ENCODE results near the gene FNDC10.

FNDC10 gene

GRCh38 chr1:1614954-1615255, 15.0 kb upstream of the FNDC10 start:
- Histone ChIP-seq H3K4ac (ENCODE audit: low read depth, low read length) (no peak overlapping the region), H3K79me1 (ENCODE audit: low read length) (peaks cover 8% of the 10 kb centered on the region), H4K8ac (ENCODE audit: low read depth, low read length) (no peak overlapping the region), H3K4me1 (ENCODE audit: control insufficient read depth in 1 of 2, insufficient read depth in 2 of 2, low read length in 2 of 2) (peaks cover 10 to 15% of the 10 kb centered on the region in 2 experiments), H3K9me3 (ENCODE audit: insufficient read depth, low read depth, low read length) (no peaks in the 10 kb centered on the region), H2BK120ac (ENCODE audit: insufficient read depth, low read length, poor library complexity) (no peak overlapping the region), H3K4me3 (ENCODE audit: low read depth, low read length) (peak overlapping the region; percentile 98), H2BK12ac (ENCODE audit: low read length) (no peak overlapping the region), H4K12ac (ENCODE audit: low read depth, low read length) (no peak overlapping the region), H3K23ac (ENCODE audit: low read length) (no peak overlapping the region), H3K4me2 (ENCODE audit: low read length) (peak overlapping the region; percentile 96), H3K18ac (ENCODE audit: low read length) (no peak overlapping the region), H3K27me3 (ENCODE audit: insufficient read depth, low read length) (no peaks in the 10 kb centered on the region), H3K14ac (ENCODE audit: low read length) (no peak overlapping the region), H3K36me3 (ENCODE audit: control insufficient read depth in 1 of 2, insufficient read depth in 2 of 2, low read length in 2 of 2) (peaks cover 13 to 15% of the 10 kb centered on the region in 2 experiments), H3K9ac (ENCODE audit: low read length) (peak overlapping the region; percentile 56), H3K79me2 (ENCODE audit: control insufficient read depth, insufficient read depth, low read length, poor library complexity) (peaks cover 5% of the 10 kb centered on the region), H4K91ac (ENCODE audit: low read depth, low read length) (peak overlapping the region; percentile 22), H3K27ac (ENCODE audit: low read depth, low read length) (peak overlapping the region; percentile 52), H2BK5ac (ENCODE audit: low read depth, low read length, poor library complexity) (peak overlapping the region; percentile 11), H2AFZ (ENCODE audit: insufficient read depth, low read length, poor library complexity) (no peak overlapping the region), H2AK5ac (ENCODE audit: low read length) (no peak overlapping the region)
- no CpG with 5 or more reads among the region's 23 CpGs for WGBS (ENCODE audit: extremely low coverage, insufficient coverage, insufficient read length)
- no peak for DNase-seq

- H3K36me3 ChIP-seq (ENCODE audit: control insufficient read depth in 1 of 2, insufficient read depth in 2 of 2, low read length in 2 of 2) = peaks cover 13% of the 10 kb centered on the region in 2 experiments
- H3K79me1 ChIP-seq (ENCODE audit: low read length) = peaks cover 8% of the 10 kb centered on the region
- H3K9ac ChIP-seq (ENCODE audit: low read length) = no peak overlapping the region
- H2BK120ac ChIP-seq (ENCODE audit: insufficient read depth, low read length, poor library complexity) = no peak overlapping the region
- peak overlapping the region; percentile 22 for H4K91ac ChIP-seq (ENCODE audit: low read depth, low read length)
- H2AFZ ChIP-seq (ENCODE audit: insufficient read depth, low read length, poor library complexity) = no peak overlapping the region
- H3K4ac ChIP-seq (ENCODE audit: low read depth, low read length) = peak overlapping the region; percentile 12
- peaks cover 5% of the 10 kb centered on the region for H3K79me2 ChIP-seq (ENCODE audit: control insufficient read depth, insufficient read depth, low read length, poor library complexity)
- no peak overlapping the region for H4K12ac ChIP-seq (ENCODE audit: low read depth, low read length)
- H3K14ac ChIP-seq (ENCODE audit: low read length) = no peak overlapping the region
- H3K4me1 ChIP-seq (ENCODE audit: control insufficient read depth in 1 of 2, insufficient read depth in 2 of 2, low read length in 2 of 2) = peaks cover 10 to 15% of the 10 kb centered on the region in 2 experiments
- no peak overlapping the region for H4K8ac ChIP-seq (ENCODE audit: low read depth, low read length)
- H3K18ac ChIP-seq (ENCODE audit: low read length) = no peak overlapping the region
- H3K23ac ChIP-seq (ENCODE audit: low read length) = no peak overlapping the region
- peak overlapping the region; percentile 52 for H3K27ac ChIP-seq (ENCODE audit: low read depth, low read length)
- no peaks in the 10 kb centered on the region for H3K9me3 ChIP-seq (ENCODE audit: insufficient read depth, low read depth, low read length)
- peak; percentile 94 for DNase-seq
- H2BK12ac ChIP-seq (ENCODE audit: low read length) = no peak overlapping the region
- H3K27me3 ChIP-seq (ENCODE audit: insufficient read depth, low read length) = no peaks in the 10 kb centered on the region
- H2BK5ac ChIP-seq (ENCODE audit: low read depth, low read length, poor library complexity) = no peak overlapping the region
- H3K4me3 ChIP-seq (ENCODE audit: low read depth, low read length) = peak overlapping the region; percentile 98
- no CpG with 5 or more reads among the region's 30 CpGs for WGBS (ENCODE audit: extremely low coverage, insufficient coverage, insufficient read length)
- no peak overlapping the region for H2AK5ac ChIP-seq (ENCODE audit: low read length)
- H3K4me2 ChIP-seq (ENCODE audit: low read length) = peak overlapping the region; percentile 96
Measured at GRCh38 chr1:1614204-1614953, 14.4 kb upstream of the FNDC10 start.

GRCh38 chr1:1613509-1614082, 13.7 kb upstream of the FNDC10 start:
- H2AK5ac ChIP-seq (ENCODE audit: low read length) = no peak overlapping the region
- DNase-seq = no peak
- no peak overlapping the region for H3K9ac ChIP-seq (ENCODE audit: low read length)
- H4K91ac ChIP-seq (ENCODE audit: low read depth, low read length) = no peak overlapping the region
- no peak overlapping the region for H3K4me3 ChIP-seq (ENCODE audit: low read depth, low read length)
- WGBS (ENCODE audit: extremely low coverage, insufficient coverage, insufficient read length) = no CpG with 5 or more reads among the region's 11 CpGs
- H3K4me1 ChIP-seq (ENCODE audit: control insufficient read depth in 1 of 2, insufficient read depth in 2 of 2, low read length in 2 of 2) = peaks cover 10 to 15% of the 10 kb centered on the region in 2 experiments
- no peak overlapping the region for H2BK12ac ChIP-seq (ENCODE audit: low read length)
- H4K8ac ChIP-seq (ENCODE audit: low read depth, low read length) = no peak overlapping the region
- no peak overlapping the region for H3K4ac ChIP-seq (ENCODE audit: low read depth, low read length)
- no peak overlapping the region for H3K18ac ChIP-seq (ENCODE audit: low read length)
- no peak overlapping the region for H2BK5ac ChIP-seq (ENCODE audit: low read depth, low read length, poor library complexity)
- no peak overlapping the region for H2AFZ ChIP-seq (ENCODE audit: insufficient read depth, low read length, poor library complexity)
- no peak overlapping the region for H3K23ac ChIP-seq (ENCODE audit: low read length)
- peaks cover 8% of the 10 kb centered on the region for H3K79me1 ChIP-seq (ENCODE audit: low read length)
- peaks cover 10% of the 10 kb centered on the region in 2 experiments for H3K36me3 ChIP-seq (ENCODE audit: control insufficient read depth in 1 of 2, insufficient read depth in 2 of 2, low read length in 2 of 2)
- no peaks in the 10 kb centered on the region for H3K27me3 ChIP-seq (ENCODE audit: insufficient read depth, low read length)
- H3K79me2 ChIP-seq (ENCODE audit: control insufficient read depth, insufficient read depth, low read length, poor library complexity) = peaks cover 5% of the 10 kb centered on the region
- no peak overlapping the region for H4K12ac ChIP-seq (ENCODE audit: low read depth, low read length)
- no peak overlapping the region for H3K14ac ChIP-seq (ENCODE audit: low read length)
- H3K4me2 ChIP-seq (ENCODE audit: low read length) = peak overlapping the region; percentile 96
- no peak overlapping the region for H3K27ac ChIP-seq (ENCODE audit: low read depth, low read length)
- no peaks in the 10 kb centered on the region for H3K9me3 ChIP-seq (ENCODE audit: insufficient read depth, low read depth, low read length)
- H2BK120ac ChIP-seq (ENCODE audit: insufficient read depth, low read length, poor library complexity) = no peak overlapping the region

GRCh38 chr1:1612104-1612400, 12.1 kb upstream of the FNDC10 start:
- Histone ChIP-seq H3K18ac (ENCODE audit: low read length) (no peak overlapping the region), H2AFZ (ENCODE audit: insufficient read depth, low read length, poor library complexity) (no peak overlapping the region), H2BK120ac (ENCODE audit: insufficient read depth, low read length, poor library complexity) (no peak overlapping the region), H3K4me2 (ENCODE audit: low read length) (no peak overlapping the region), H4K12ac (ENCODE audit: low read depth, low read length) (no peak overlapping the region), H3K23ac (ENCODE audit: low read length) (no peak overlapping the region), H2BK12ac (ENCODE audit: low read length) (no peak overlapping the region), H3K4me1 (ENCODE audit: control insufficient read depth in 1 of 2, insufficient read depth in 2 of 2, low read length in 2 of 2) (peaks cover 10 to 14% of the 10 kb centered on the region in 2 experiments), H3K27ac (ENCODE audit: low read depth, low read length) (no peak overlapping the region), H4K8ac (ENCODE audit: low read depth, low read length) (no peak overlapping the region), H3K4me3 (ENCODE audit: low read depth, low read length) (no peak overlapping the region), H3K36me3 (ENCODE audit: control insufficient read depth in 1 of 2, insufficient read depth in 2 of 2, low read length in 2 of 2) (no peaks in the 10 kb centered on the region), H3K14ac (ENCODE audit: low read length) (no peak overlapping the region), H3K9me3 (ENCODE audit: insufficient read depth, low read depth, low read length) (no peaks in the 10 kb centered on the region), H3K79me1 (ENCODE audit: low read length) (peaks cover 8% of the 10 kb centered on the region), H3K9ac (ENCODE audit: low read length) (no peak overlapping the region), H4K91ac (ENCODE audit: low read depth, low read length) (no peak overlapping the region), H2AK5ac (ENCODE audit: low read length) (no peak overlapping the region), H3K4ac (ENCODE audit: low read depth, low read length) (no peak overlapping the region), H3K27me3 (ENCODE audit: insufficient read depth, low read length) (no peaks in the 10 kb centered on the region), H2BK5ac (ENCODE audit: low read depth, low read length, poor library complexity) (no peak overlapping the region), H3K79me2 (ENCODE audit: control insufficient read depth, insufficient read depth, low read length, poor library complexity) (peaks cover 5% of the 10 kb centered on the region)
- no peak for DNase-seq
- WGBS (ENCODE audit: extremely low coverage, insufficient coverage, insufficient read length) = no CpG with 5 or more reads among the region's 3 CpGs
